ENCODE results near the gene OR2S2. TPM values are rescaled to one million over a fixed set of nuclear protein-coding genes. Genes with fewer than 3 reads are reported as not detected.
A peak's percentile ranks its signal among the peaks of the same experiment; 100 is the strongest.

OR2S2 gene
- total RNA-seq, 4 donors from 2014 or later = not detected

DNA sequence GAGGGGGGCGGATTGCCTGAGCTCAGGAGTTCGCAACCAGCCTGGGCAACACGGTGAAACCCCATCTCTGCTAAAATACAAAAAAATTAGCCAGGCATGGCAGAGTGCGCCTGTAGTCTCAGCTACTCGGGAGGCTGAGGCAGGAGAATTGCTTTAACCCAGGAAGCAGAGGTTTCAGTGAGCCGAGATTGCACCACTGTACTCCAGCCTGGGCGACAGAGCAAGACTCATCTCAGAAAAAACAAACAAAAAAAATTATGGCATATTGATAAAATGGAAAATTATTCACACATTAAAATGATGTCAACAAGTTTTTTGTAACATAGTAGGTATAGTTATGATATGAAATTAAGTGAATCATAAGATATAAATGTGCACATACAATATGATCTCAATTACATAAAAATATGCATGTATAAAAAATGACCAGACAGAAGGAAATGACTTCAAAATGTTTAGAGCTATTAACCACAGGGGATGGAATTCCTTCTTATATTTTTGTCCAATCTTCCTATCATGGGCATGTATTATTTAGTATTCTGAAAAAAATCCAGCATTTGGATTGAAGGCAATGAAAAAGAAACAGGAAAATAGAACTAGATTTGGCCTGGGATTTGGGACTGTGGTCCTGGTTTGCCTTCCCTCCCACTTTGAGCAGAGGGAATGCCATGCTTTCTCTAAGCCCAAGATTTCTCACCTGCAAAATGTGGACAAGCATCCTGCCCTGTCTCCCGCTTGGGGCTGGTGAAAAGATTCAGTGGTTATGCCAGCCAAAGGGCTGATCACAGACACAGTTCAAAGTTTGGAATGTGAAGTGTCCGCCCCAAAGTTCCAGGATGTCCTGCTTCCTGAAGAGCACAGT, 29.1 kb downstream of the OR2S2 start:
- 84% methylated on average over 9 of the region's 9 CpGs for WGBS
- TF ChIP-seq POLR2A (IDR thresholded peaks at IDR 0.05) (no peak), POLR2AphosphoS5 (IDR thresholded peaks at IDR 0.05) (no peak), CTCF (IDR thresholded peaks at IDR 0.05) (no peak), EP300 (IDR thresholded peaks at IDR 0.05) (no peak)
- no peak overlapping the region for H3K27ac ChIP-seq

GRCh38 chr9:35923927-35924763, 33.8 kb downstream of the OR2S2 start:
- TF ChIP-seq EP300 (IDR thresholded peaks at IDR 0.05) (no peak), CTCF (IDR thresholded peaks at IDR 0.05) (no peak), POLR2A (IDR thresholded peaks at IDR 0.05) (no peak), POLR2AphosphoS5 (IDR thresholded peaks at IDR 0.05) (no peak)
- no peak for DNase-seq (ENCODE audit: low spot score in 2 of 2)
- Histone ChIP-seq H3K4me3 (no peak overlapping the region), H3K27ac (peak overlapping the region; percentile 21), H3K9me3 (no peaks in the 10 kb centered on the region), H3K36me3 (no peaks in the 10 kb centered on the region), H3K4me1 (peaks cover 9% of the 10 kb centered on the region), H3K27me3 (no peaks in the 10 kb centered on the region)
- 48% methylated on average over 9 of the region's 9 CpGs for WGBS

More for the DNA sequence above, 29.1 kb downstream of the OR2S2 start:
- H3K4me1 ChIP-seq = peaks cover 3% of the 10 kb centered on the region
- DNase-seq (ENCODE audit: low spot score in 2 of 2) = no peak
- H3K27me3 ChIP-seq = no peaks in the 10 kb centered on the region
- no peaks in the 10 kb centered on the region for H3K36me3 ChIP-seq
- no peaks in the 10 kb centered on the region for H3K9me3 ChIP-seq
- H3K4me3 ChIP-seq = no peak overlapping the region

DNA sequence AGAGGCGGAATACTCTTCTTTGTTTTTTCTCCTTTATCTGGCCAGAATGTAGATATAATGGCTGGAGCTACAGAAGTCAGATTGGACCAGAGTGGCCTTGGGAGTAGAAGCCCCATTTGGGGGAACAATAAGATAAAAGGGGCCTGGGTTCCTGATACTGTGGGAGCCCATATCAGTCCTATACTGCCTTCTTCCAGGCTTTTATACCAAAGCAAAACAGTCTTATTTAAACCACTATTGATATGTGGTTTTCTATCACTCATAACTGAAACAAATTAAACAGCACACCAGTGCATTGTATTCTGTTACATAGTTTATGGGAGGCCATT, 34.4 kb downstream of the OR2S2 start:
- Histone ChIP-seq H3K9me3 (no peaks in the 10 kb centered on the region), H3K4me1 (peaks cover 9% of the 10 kb centered on the region), H3K36me3 (no peaks in the 10 kb centered on the region), H3K4me3 (no peak overlapping the region), H3K27me3 (no peaks in the 10 kb centered on the region), H3K27ac (peak overlapping the region; percentile 21)
- 97% methylated on average over 1 of the region's 1 CpG for WGBS
- TF ChIP-seq EP300 (IDR thresholded peaks at IDR 0.05) = no peak
- no peak for TF ChIP-seq CTCF (IDR thresholded peaks at IDR 0.05)
- no peak for TF ChIP-seq POLR2AphosphoS5 (IDR thresholded peaks at IDR 0.05)
- no peak for TF ChIP-seq POLR2A (IDR thresholded peaks at IDR 0.05)
- no peak for DNase-seq (ENCODE audit: low spot score in 2 of 2)

DNA sequence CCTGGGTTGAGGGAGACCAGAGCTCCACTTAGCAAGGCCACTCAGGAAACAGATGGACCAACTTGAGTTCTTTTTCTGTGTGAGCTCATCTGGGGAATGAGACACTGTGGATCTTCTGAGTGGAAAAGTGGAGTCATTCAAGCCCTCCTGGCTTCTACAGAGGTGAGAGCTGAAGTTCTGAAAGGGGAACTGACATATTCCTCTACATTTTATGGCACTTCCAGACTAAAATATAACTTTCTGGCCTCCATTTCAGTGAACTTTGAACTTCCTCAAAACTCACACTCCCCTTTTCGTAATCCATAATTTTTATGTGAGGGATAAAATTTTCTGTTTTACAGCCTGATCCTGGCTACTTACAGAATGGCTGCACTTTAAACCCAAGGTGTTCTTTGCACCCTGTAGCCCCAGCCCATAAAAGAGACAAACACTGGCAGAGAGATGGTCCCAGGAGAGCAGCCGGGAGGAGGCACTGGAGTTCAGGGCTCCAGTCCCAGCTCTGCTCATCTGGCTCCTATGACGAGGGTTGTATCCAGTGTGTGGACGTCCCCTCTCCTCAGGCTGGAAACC, 37.8 kb downstream of the OR2S2 start:
- Histone ChIP-seq H3K4me1 (peaks cover 23% of the 10 kb centered on the region), H3K36me3 (no peaks in the 10 kb centered on the region), H3K9me3 (no peaks in the 10 kb centered on the region), H3K27me3 (no peaks in the 10 kb centered on the region), H3K4me3 (no peak overlapping the region), H3K27ac (no peak overlapping the region)
- no peak for TF ChIP-seq POLR2A (IDR thresholded peaks at IDR 0.05)
- TF ChIP-seq POLR2AphosphoS5 (IDR thresholded peaks at IDR 0.05) = no peak
- TF ChIP-seq EP300 (IDR thresholded peaks at IDR 0.05) = no peak
- no peak for TF ChIP-seq CTCF (IDR thresholded peaks at IDR 0.05)
- no peak for DNase-seq (ENCODE audit: low spot score in 2 of 2)
- WGBS = 82% methylated on average over 4 of the region's 4 CpGs

Measured in suprapubic skin (tissue), 4 donors.